ENCODE data around the gene HSD17B11.
"Not testable (repeated sequence)": the region's sequence is repeated elsewhere in the genome, so short reads cannot be mapped to it uniquely, and the experiment has no call there.

The HSD17B11 gene

GRCh38 chr4:87342872-87343271 lies 48.1 kb downstream of the HSD17B11 start:
- TF ChIP-seq GABPA (IDR thresholded peaks at IDR 0.05; ENCODE audit: low read depth) (no peak), SPI1 (IDR thresholded peaks at IDR 0.05; ENCODE audit: borderline replicate concordance, low read depth) (no peak), CTCF (IDR thresholded peaks at IDR 0.05; ENCODE audit: insufficient read depth, low read length) (no peak), REST (IDR thresholded peaks at IDR 0.05; ENCODE audit: insufficient replicate concordance, low read depth) (no peak), POLR2AphosphoS5 (IDR thresholded peaks at IDR 0.05; ENCODE audit: low read depth) (no peak)
- Histone ChIP-seq H3K27me3 (ENCODE audit: insufficient read depth, poor library complexity, severe bottlenecking) (no peaks in the 10 kb centered on the region), H3K27ac (replicated peaks) (no peak overlapping the region)

GRCh38 chr4:87341954-87342635 lies 48.9 kb downstream of the HSD17B11 start:
- not testable (repeated sequence) for H3K4me3 ChIP-seq (replicated peaks; ENCODE audit: insufficient read depth, low read length); DNase-seq (ENCODE audit: low read depth in 1 of 2, low spot score in 1 of 2); H3K27ac ChIP-seq (replicated peaks); H3K27me3 ChIP-seq (ENCODE audit: insufficient read depth, poor library complexity, severe bottlenecking)

More at GRCh38 chr4:87342872-87343271, 48.1 kb downstream of the HSD17B11 start:
- H3K4me3 ChIP-seq (replicated peaks; ENCODE audit: insufficient read depth, low read length), result no peak overlapping the region
- DNase-seq (ENCODE audit: low read depth in 1 of 2, low spot score in 1 of 2), result no peak

- Histone ChIP-seq H3K4me3 (replicated peaks; ENCODE audit: insufficient read depth, low read length) (no peak overlapping the region), H3K27ac (replicated peaks) (no peak overlapping the region), H3K27me3 (ENCODE audit: insufficient read depth, poor library complexity, severe bottlenecking) (no peaks in the 10 kb centered on the region)
- TF ChIP-seq REST (IDR thresholded peaks at IDR 0.05; ENCODE audit: insufficient replicate concordance, low read depth), result no peak
- no peak for TF ChIP-seq SPI1 (IDR thresholded peaks at IDR 0.05; ENCODE audit: borderline replicate concordance, low read depth)
- no peak for TF ChIP-seq POLR2AphosphoS5 (IDR thresholded peaks at IDR 0.05; ENCODE audit: low read depth)
- TF ChIP-seq CTCF (IDR thresholded peaks at IDR 0.05; ENCODE audit: insufficient read depth, low read length), result no peak
- no peak for TF ChIP-seq GABPA (IDR thresholded peaks at IDR 0.05; ENCODE audit: low read depth)
- no peak for DNase-seq (ENCODE audit: low read depth in 1 of 2, low spot score in 1 of 2)
These were observed 51.5 kb downstream of the HSD17B11 start for GRCh38 chr4:87339440-87339839.

GRCh38 chr4:87337361-87337760 lies 53.6 kb downstream of the HSD17B11 start:
- Histone ChIP-seq H3K4me3 (replicated peaks; ENCODE audit: insufficient read depth, low read length) (no peak overlapping the region), H3K27me3 (ENCODE audit: insufficient read depth, poor library complexity, severe bottlenecking) (no peaks in the 10 kb centered on the region), H3K27ac (replicated peaks) (no peak overlapping the region)
- TF ChIP-seq CTCF (IDR thresholded peaks at IDR 0.05; ENCODE audit: insufficient read depth, low read length), result no peak
- no peak for TF ChIP-seq SPI1 (IDR thresholded peaks at IDR 0.05; ENCODE audit: borderline replicate concordance, low read depth)
- TF ChIP-seq REST (IDR thresholded peaks at IDR 0.05; ENCODE audit: insufficient replicate concordance, low read depth), result no peak
- TF ChIP-seq POLR2AphosphoS5 (IDR thresholded peaks at IDR 0.05; ENCODE audit: low read depth), result no peak
- no peak for TF ChIP-seq GABPA (IDR thresholded peaks at IDR 0.05; ENCODE audit: low read depth)
- no peak for DNase-seq (ENCODE audit: low read depth in 1 of 2, low spot score in 1 of 2)
